ENCODE data around the gene HNRNPH2. TPM values are rescaled to one million over a fixed set of nuclear protein-coding genes. Genes with fewer than 3 reads are reported as not detected.

HNRNPH2 gene
- total and polyA plus RNA-seq, 10 of the 15 experiments (the other 5 are each of a cell fraction or from before 2014, with no cell fraction given) = 34.5 to 102 (median 61.4) TPM

- TF ChIP-seq ZBTB40 (IDR thresholded peaks at IDR 0.05; ENCODE audit: borderline replicate concordance) = no peak
- TF ChIP-seq PBX3 (IDR thresholded peaks at IDR 0.05; ENCODE audit: insufficient replicate concordance, low read depth, low read length) = no peak
- no peak for TF ChIP-seq CHD4 (IDR thresholded peaks at IDR 0.05)
- TF ChIP-seq KLF5 (IDR thresholded peaks at IDR 0.05; ENCODE audit: partially characterized antibody) = no peak
- TF ChIP-seq HCFC1 (IDR thresholded peaks at IDR 0.05; ENCODE audit: low read length) = no peak
- no peak for TF ChIP-seq CREB1 (IDR thresholded peaks at IDR 0.05; ENCODE audit: low read depth)
- TF ChIP-seq KAT2A (conservative IDR thresholded peaks at IDR 0.05; ENCODE audit: control insufficient read depth, low read depth, low read length) = no peak
- no peak for TF ChIP-seq MYC (IDR thresholded peaks at IDR 0.05; ENCODE audit: insufficient read depth, insufficient read length, insufficient replicate concordance, low read length, severe bottlenecking)
- TF ChIP-seq E2F8 (IDR thresholded peaks at IDR 0.05; ENCODE audit: low read depth, partially characterized antibody) = no peak
Observed at GRCh38 chrX:101450085-101450484, 42.1 kb downstream of the HNRNPH2 start (continued).
